Effector CD8-positive, alpha-beta T cell (primary cell): Measurements from ENCODE around the gene PTRHD1.
"Not testable (repeated sequence)": the region's sequence is repeated elsewhere in the genome, so short reads cannot be mapped to it uniquely, and the experiment has no call there.

Source experiments
- DNase-seq: peaks from one replicate; lab custom pipeline; 2025; lab: John Stamatoyannopoulos, UW

Gene PTRHD1

GRCh38 chr2:24809316-24810007, 16.3 kb upstream of the PTRHD1 start:
- no peak for DNase-seq

GRCh38 chr2:24806661-24807036, 13.5 kb upstream of the PTRHD1 start:
- DNase-seq = no peak

- not testable (repeated sequence) for DNase-seq
Observed at GRCh38 chr2:24805811-24806660, 12.8 kb upstream of the PTRHD1 start.

- DNase-seq = not testable (repeated sequence)
Observed at GRCh38 chr2:24800487-24800886, 7.3 kb upstream of the PTRHD1 start.

GRCh38 chr2:24797644-24798043, 4.5 kb upstream of the PTRHD1 start:
- no peak for DNase-seq

GRCh38 chr2:24793761-24794435, 707 bp upstream of the PTRHD1 start:
- no peak for DNase-seq

- DNase-seq = no peak
Observed at GRCh38 chr2:24792542-24792873, 683 bp downstream of the PTRHD1 start.

GRCh38 chr2:24791452-24791851, 1.7 kb downstream of the PTRHD1 start:
- no peak for DNase-seq

- no peak for DNase-seq
Observed at GRCh38 chr2:24788816-24789215, 4.4 kb downstream of the PTRHD1 start.

- no peak for DNase-seq
Observed at GRCh38 chr2:24787532-24787931, 5.7 kb downstream of the PTRHD1 start.

- no peak for DNase-seq
Observed at GRCh38 chr2:24785671-24786321, 7.4 kb downstream of the PTRHD1 start.

- DNase-seq = no peak
Observed at GRCh38 chr2:24783641-24784040, 9.6 kb downstream of the PTRHD1 start.

- no peak for DNase-seq
Observed at GRCh38 chr2:24779116-24779515, 14.1 kb downstream of the PTRHD1 start.

GRCh38 chr2:24774373-24774772, 18.8 kb downstream of the PTRHD1 start:
- DNase-seq = no peak

GRCh38 chr2:24771764-24772586, 21.2 kb downstream of the PTRHD1 start:
- no peak for DNase-seq

GRCh38 chr2:24771061-24771460, 22.1 kb downstream of the PTRHD1 start:
- DNase-seq = no peak

GRCh38 chr2:24768601-24769000, 24.6 kb downstream of the PTRHD1 start:
- DNase-seq = no peak

- DNase-seq = no peak
Observed at GRCh38 chr2:24768013-24768412, 25.2 kb downstream of the PTRHD1 start.

- no peak for DNase-seq
Observed at GRCh38 chr2:24766609-24767008, 26.6 kb downstream of the PTRHD1 start.

- no peak for DNase-seq
Observed at GRCh38 chr2:24763843-24764242, 29.3 kb downstream of the PTRHD1 start.

- no peak for DNase-seq
Observed at GRCh38 chr2:24762518-24762917, 30.7 kb downstream of the PTRHD1 start.

GRCh38 chr2:24761866-24762265, 31.3 kb downstream of the PTRHD1 start:
- DNase-seq = no peak
